Measurements from ENCODE around the gene ZNF22. TPM values are rescaled to one million over a fixed set of nuclear protein-coding genes. Genes with fewer than 3 reads are reported as not detected.

ZNF22 gene
- total RNA-seq, 1 experiment from 2014 or later, result 60.8 TPM

DNA sequence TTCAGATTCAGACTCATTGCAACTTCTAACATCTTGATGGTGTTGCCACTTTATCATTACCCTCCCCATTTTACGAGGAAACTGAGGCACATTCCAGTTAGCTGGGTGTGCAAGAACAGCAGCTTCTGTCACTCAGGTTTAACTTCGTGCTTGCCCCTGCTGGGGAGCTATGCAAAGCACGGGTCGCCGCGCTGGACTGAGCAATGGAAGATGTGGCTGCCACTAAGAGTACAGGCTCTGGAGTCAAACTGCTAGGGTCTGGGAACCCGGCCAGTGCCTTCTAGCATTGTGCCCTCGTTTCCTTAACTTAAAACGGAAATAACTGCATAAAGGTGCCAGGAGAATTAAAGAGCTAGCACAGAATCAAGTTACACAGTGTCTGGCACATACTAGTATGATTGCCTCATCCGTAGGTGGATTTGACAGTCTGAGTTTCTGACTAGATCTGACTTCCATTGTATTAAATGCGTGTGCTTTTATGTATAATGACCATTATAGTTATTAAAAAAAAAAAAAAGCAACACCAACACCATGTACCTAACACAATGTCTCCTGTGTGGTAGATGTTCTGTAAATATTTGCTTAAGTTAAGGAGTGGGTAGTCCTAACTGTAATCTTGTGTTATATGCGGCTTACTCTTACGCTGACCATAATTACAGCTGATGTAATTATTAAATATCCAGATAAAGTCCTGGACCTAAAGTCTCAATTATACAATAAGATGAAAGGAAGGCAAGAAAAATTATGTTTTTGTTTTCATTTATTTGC, 842 bp downstream of the ZNF22 start:
- intact Hi-C loops (cut with micrococcal nuclease; ENCODE audit: unreplicated experiment), result loop anchor here (1.0 to 10.0 kb wide), 7 partner anchors 26 to 463 kb away; partner anchors contain the start of genes ALOX5 and RASSF4
- H3K4me1 Mint-ChIP-seq (ENCODE audit: low read depth, unreplicated experiment), result peaks cover 28% of the 10 kb centered on the region
- no peaks in the 10 kb centered on the region for H3K27me3 ChIP-seq (replicated peaks; ENCODE audit: control insufficient read depth, insufficient read depth, low read length)
- no peaks in the 10 kb centered on the region for H3K9me3 ChIP-seq
- H3K9me3 Mint-ChIP-seq (ENCODE audit: unreplicated experiment), result no peaks in the 10 kb centered on the region
- TF ChIP-seq, protein P1, sequence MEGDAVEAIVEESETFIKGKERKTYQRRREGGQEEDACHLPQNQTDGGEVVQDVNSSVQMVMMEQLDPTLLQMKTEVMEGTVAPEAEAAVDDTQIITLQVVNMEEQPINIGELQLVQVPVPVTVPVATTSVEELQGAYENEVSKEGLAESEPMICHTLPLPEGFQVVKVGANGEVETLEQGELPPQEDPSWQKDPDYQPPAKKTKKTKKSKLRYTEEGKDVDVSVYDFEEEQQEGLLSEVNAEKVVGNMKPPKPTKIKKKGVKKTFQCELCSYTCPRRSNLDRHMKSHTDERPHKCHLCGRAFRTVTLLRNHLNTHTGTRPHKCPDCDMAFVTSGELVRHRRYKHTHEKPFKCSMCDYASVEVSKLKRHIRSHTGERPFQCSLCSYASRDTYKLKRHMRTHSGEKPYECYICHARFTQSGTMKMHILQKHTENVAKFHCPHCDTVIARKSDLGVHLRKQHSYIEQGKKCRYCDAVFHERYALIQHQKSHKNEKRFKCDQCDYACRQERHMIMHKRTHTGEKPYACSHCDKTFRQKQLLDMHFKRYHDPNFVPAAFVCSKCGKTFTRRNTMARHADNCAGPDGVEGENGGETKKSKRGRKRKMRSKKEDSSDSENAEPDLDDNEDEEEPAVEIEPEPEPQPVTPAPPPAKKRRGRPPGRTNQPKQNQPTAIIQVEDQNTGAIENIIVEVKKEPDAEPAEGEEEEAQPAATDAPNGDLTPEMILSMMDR (IDR thresholded peaks at IDR 0.05; ENCODE audit: insufficient read depth in 1 of 2, low read depth in 1 of 2, low read length in 1 of 2, severe bottlenecking in 1 of 2, unreplicated experiment in 1 of 2), result peak; percentile 27 to 37
- H3K27me3 Mint-ChIP-seq (ENCODE audit: insufficient read depth, unreplicated experiment), result no peaks in the 10 kb centered on the region
- H3K27ac Mint-ChIP-seq (ENCODE audit: unreplicated experiment), result peak overlapping the region; percentile 94
- peak overlapping the region; percentile 84 for H3K4me3 ChIP-seq (ENCODE audit: low read depth, low read length)
- peaks cover 56% of the 10 kb centered on the region for H3K36me3 Mint-ChIP-seq (ENCODE audit: insufficient read depth, unreplicated experiment)
- peak; percentile 73 to 80 for DNase-seq
- peak overlapping the region; percentile 82 for H3K4me3 Mint-ChIP-seq (ENCODE audit: unreplicated experiment)
- BruUV-seq (replicated peaks), result no TSS peak
- peaks cover 24% of the 10 kb centered on the region for H3K4me1 ChIP-seq
- POLR2A ChIA-PET, result interaction anchor here (0.7 to 3.1 kb wide), 3 partner anchors 19 to 26 kb away, joined by 8 to 28 read pairs (median 17); partner anchors contain the start of gene DEPP1
- H3K36me3 ChIP-seq (ENCODE audit: control insufficient read depth, insufficient read depth, low read length), result peaks cover 3% of the 10 kb centered on the region; the same call in 1 of the 2 replicates
- CTCF ChIA-PET, result interaction anchor here (0.8 to 1.6 kb wide), 5 partner anchors 11 to 249 kb away, joined by 3 to 9 read pairs (median 3); partner anchors contain the start of gene DEPP1

DNA sequence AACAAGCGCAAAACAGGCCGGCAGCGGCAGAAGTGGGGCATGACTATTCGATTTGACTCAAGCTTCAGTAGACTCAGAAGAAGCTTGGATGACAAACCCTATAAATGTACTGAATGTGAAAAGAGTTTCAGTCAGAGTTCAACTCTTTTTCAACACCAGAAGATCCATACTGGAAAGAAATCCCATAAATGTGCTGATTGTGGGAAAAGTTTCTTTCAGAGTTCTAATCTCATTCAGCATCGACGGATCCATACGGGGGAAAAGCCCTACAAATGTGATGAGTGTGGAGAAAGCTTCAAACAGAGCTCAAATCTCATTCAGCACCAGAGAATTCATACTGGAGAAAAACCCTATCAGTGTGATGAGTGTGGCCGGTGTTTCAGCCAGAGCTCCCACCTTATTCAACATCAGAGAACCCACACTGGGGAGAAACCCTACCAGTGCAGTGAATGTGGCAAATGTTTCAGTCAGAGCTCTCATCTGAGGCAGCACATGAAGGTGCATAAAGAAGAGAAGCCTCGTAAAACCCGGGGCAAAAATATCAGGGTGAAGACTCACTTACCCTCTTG, 2.8 kb downstream of the ZNF22 start:
- H3K27me3 Mint-ChIP-seq (ENCODE audit: insufficient read depth, unreplicated experiment), result no peaks in the 10 kb centered on the region
- intact Hi-C loops (cut with micrococcal nuclease; ENCODE audit: unreplicated experiment), result loop anchor here (5.0 to 10.0 kb wide), 4 partner anchors 141 to 461 kb away; partner anchors contain the start of gene ALOX5
- Histone ChIP-seq H3K4me3 (ENCODE audit: low read depth, low read length) (no peak overlapping the region), H3K9me3 (no peaks in the 10 kb centered on the region), H3K4me1 (peaks cover 27% of the 10 kb centered on the region), H3K36me3 (ENCODE audit: control insufficient read depth, insufficient read depth, low read length) (peaks cover 3% of the 10 kb centered on the region; the same call in 1 of the 2 replicates), H3K27me3 (replicated peaks; ENCODE audit: control insufficient read depth, insufficient read depth, low read length) (no peaks in the 10 kb centered on the region)
- POLR2A ChIA-PET, result interaction anchor here (1.3 kb wide), 1 partner anchor 25 kb away, joined by 3 read pairs; the partner anchor contains the start of gene DEPP1
- peaks cover 27% of the 10 kb centered on the region for H3K4me1 Mint-ChIP-seq (ENCODE audit: low read depth, unreplicated experiment)
- H3K36me3 Mint-ChIP-seq (ENCODE audit: insufficient read depth, unreplicated experiment), result peaks cover 56% of the 10 kb centered on the region
- no peak overlapping the region for H3K4me3 Mint-ChIP-seq (ENCODE audit: unreplicated experiment)
- no peaks in the 10 kb centered on the region for H3K9me3 Mint-ChIP-seq (ENCODE audit: unreplicated experiment)
- TF ChIP-seq, protein P1 (IDR thresholded peaks at IDR 0.05; ENCODE audit: insufficient read depth in 1 of 2, low read depth in 1 of 2, low read length in 1 of 2, severe bottlenecking in 1 of 2, unreplicated experiment in 1 of 2), result no peak
- no peak overlapping the region for H3K27ac Mint-ChIP-seq (ENCODE audit: unreplicated experiment)
- BruUV-seq (replicated peaks), result no TSS peak
- DNase-seq, result no peak
- CTCF ChIA-PET, result no interaction called here

GRCh38 chr10:45004661-45005060, 3.9 kb downstream of the ZNF22 start:
- no peak for DNase-seq
- peaks cover 54% of the 10 kb centered on the region for H3K36me3 Mint-ChIP-seq (ENCODE audit: insufficient read depth, unreplicated experiment)
- CTCF ChIA-PET, result interaction anchor here (0.9 kb wide), 1 partner anchor 80 kb away, joined by 3 read pairs; no protein-coding TSS in a partner anchor
- no peaks in the 10 kb centered on the region for H3K9me3 Mint-ChIP-seq (ENCODE audit: unreplicated experiment)
- BruUV-seq (replicated peaks), result no TSS peak
- no peaks in the 10 kb centered on the region for H3K9me3 ChIP-seq
- TF ChIP-seq, protein P1 (IDR thresholded peaks at IDR 0.05; ENCODE audit: insufficient read depth in 1 of 2, low read depth in 1 of 2, low read length in 1 of 2, severe bottlenecking in 1 of 2, unreplicated experiment in 1 of 2), result no peak
- H3K4me1 Mint-ChIP-seq (ENCODE audit: low read depth, unreplicated experiment), result peaks cover 16% of the 10 kb centered on the region
- POLR2A ChIA-PET, result interaction anchor here (1.3 kb wide), 1 partner anchor 26 kb away, joined by 3 read pairs; the partner anchor contains the start of gene DEPP1
- no peak overlapping the region for H3K4me3 Mint-ChIP-seq (ENCODE audit: unreplicated experiment)
- intact Hi-C loops (cut with micrococcal nuclease; ENCODE audit: unreplicated experiment), result loop anchor here (5.0 to 10.0 kb wide), 5 partner anchors 142 to 668 kb away; partner anchors contain the start of genes ALOX5 and ZFAND4
- no peaks in the 10 kb centered on the region for H3K27me3 ChIP-seq (replicated peaks; ENCODE audit: control insufficient read depth, insufficient read depth, low read length)
- H3K36me3 ChIP-seq (ENCODE audit: control insufficient read depth, insufficient read depth, low read length), result peaks cover 3% of the 10 kb centered on the region; the same call in 1 of the 2 replicates
- no peak overlapping the region for H3K4me3 ChIP-seq (ENCODE audit: low read depth, low read length)
- H3K27ac Mint-ChIP-seq (ENCODE audit: unreplicated experiment), result no peak overlapping the region
- no peaks in the 10 kb centered on the region for H3K27me3 Mint-ChIP-seq (ENCODE audit: insufficient read depth, unreplicated experiment)
- peaks cover 21% of the 10 kb centered on the region for H3K4me1 ChIP-seq
